Measurements from ENCODE around the gene RXRA. TPM values are rescaled to one million over a fixed set of nuclear protein-coding genes. Genes with fewer than 3 reads are reported as not detected.

The RXRA gene
- total and polyA plus RNA-seq, 10 of the 15 experiments (the other 5 are each of a cell fraction or from before 2014, with no cell fraction given) = 0.89 to 36.8 (median 11.1) TPM

GRCh38 chr9:134384811-134385479 lies 58.7 kb downstream of the RXRA start (continued):
- TF ChIP-seq IRF5 (IDR thresholded peaks at IDR 0.05; ENCODE audit: borderline replicate concordance) = no peak
- no peak for TF ChIP-seq EP300 (IDR thresholded peaks at IDR 0.05; ENCODE audit: borderline replicate concordance in 1 of 2, control insufficient read depth in 1 of 2, low read depth in 2 of 2, low read length in 2 of 2)
- TF ChIP-seq PAX5 (IDR thresholded peaks at IDR 0.05; ENCODE audit: borderline replicate concordance, low read depth, low read length) = no peak
- TF ChIP-seq NFIC (IDR thresholded peaks at IDR 0.05; ENCODE audit: low read depth, low read length) = no peak
- TF ChIP-seq JUNB (IDR thresholded peaks at IDR 0.05) = no peak
- no peak for TF ChIP-seq LARP7 (IDR thresholded peaks at IDR 0.05)
- no peak for TF ChIP-seq CHD4 (IDR thresholded peaks at IDR 0.05)
- TF ChIP-seq SREBF2 (IDR thresholded peaks at IDR 0.05; ENCODE audit: low read length) = no peak
- no peak for TF ChIP-seq POU2F2 (IDR thresholded peaks at IDR 0.05; ENCODE audit: borderline replicate concordance, low read depth, low read length)

GRCh38 chr9:134385915-134386314 lies 59.7 kb downstream of the RXRA start:
- intact Hi-C loops (cut with micrococcal nuclease; ENCODE audit: unreplicated experiment) (no loop called here), in situ Hi-C loops (cut with MboI) (no loop called here)
- no peak overlapping the region for H3K27ac ChIP-seq (ENCODE audit: control insufficient read depth, insufficient read depth)
- peaks cover 19% of the 10 kb centered on the region for H3K4me1 ChIP-seq (ENCODE audit: control insufficient read depth, insufficient read depth, low read length)
- H3K36me3 ChIP-seq (ENCODE audit: control insufficient read depth in 2 of 2, insufficient read depth in 2 of 2, low read length in 1 of 2) = no peaks in the 10 kb centered on the region
- DNase-seq (ENCODE audit: low read depth, low spot score) (no peak), ATAC-seq (no peak), FAIRE-seq (no peak)
- H3K27me3 ChIP-seq (replicated peaks in 1 of 2; ENCODE audit: control insufficient read depth in 2 of 2, insufficient read depth in 2 of 2, low read length in 1 of 2) = no peaks in the 10 kb centered on the region
- H3K4me2 ChIP-seq (ENCODE audit: control insufficient read depth, insufficient read depth) = no peak overlapping the region
- H3K9ac ChIP-seq (ENCODE audit: control insufficient read depth, insufficient read depth, low read length) = no peak overlapping the region
- ChIA-PET SMC1A (ENCODE audit: uncharacterized antibody, unreplicated experiment) (no interaction called here), POLR2A (no interaction called here), RAD21 (ENCODE audit: unreplicated experiment) (no interaction called here), CTCF (no interaction called here)
- H3K4me3 ChIP-seq = no peak overlapping the region
- BruUV-seq (replicated peaks) = no TSS peak
- 75% methylated on average over 23 of the region's 24 CpGs for WGBS (ENCODE audit: insufficient coverage, insufficient replicate concordance, low lambda C conversion rate, missing lambda C conversion rate)
- H4K20me1 ChIP-seq (ENCODE audit: control insufficient read depth, insufficient read depth) = no peaks in the 10 kb centered on the region
- H3K79me2 ChIP-seq (ENCODE audit: control insufficient read depth, insufficient read depth, low read length) = no peaks in the 10 kb centered on the region
- no peaks in the 10 kb centered on the region for H3K9me3 ChIP-seq (replicated peaks; ENCODE audit: control insufficient read depth, insufficient read depth, low read length)
- H2AFZ ChIP-seq (ENCODE audit: control insufficient read depth, low read depth, low read length) = no peak overlapping the region
- TF ChIP-seq NRF1 (conservative IDR thresholded peaks at IDR 0.05; ENCODE audit: low read depth, low read length) = no peak
- TF ChIP-seq USF2 (IDR thresholded peaks at IDR 0.05; ENCODE audit: borderline replicate concordance, low read depth, low read length) = no peak
- no peak for TF ChIP-seq HCFC1 (IDR thresholded peaks at IDR 0.05; ENCODE audit: low read length)
- no peak for TF ChIP-seq DPF2 (IDR thresholded peaks at IDR 0.05)
- TF ChIP-seq E4F1 (IDR thresholded peaks at IDR 0.05; ENCODE audit: borderline replicate concordance, partially characterized antibody) = no peak
- no peak for TF ChIP-seq NR2F1 (conservative IDR thresholded peaks at IDR 0.05)
- TF ChIP-seq TCF7 (IDR thresholded peaks at IDR 0.05; ENCODE audit: borderline replicate concordance) = no peak
- TF ChIP-seq ZZZ3 (IDR thresholded peaks at IDR 0.05; ENCODE audit: control insufficient read depth, insufficient read length, low read depth) = no peak
- TF ChIP-seq BCL3 (IDR thresholded peaks at IDR 0.05; ENCODE audit: borderline replicate concordance, insufficient read depth, low read depth, low read length, poor library complexity, severe bottlenecking) = no peak
- no peak for TF ChIP-seq JUNB (IDR thresholded peaks at IDR 0.05)

All from GM12878 (cell line).